Measurements from ENCODE around the gene USP44.

USP44 gene

DNA sequence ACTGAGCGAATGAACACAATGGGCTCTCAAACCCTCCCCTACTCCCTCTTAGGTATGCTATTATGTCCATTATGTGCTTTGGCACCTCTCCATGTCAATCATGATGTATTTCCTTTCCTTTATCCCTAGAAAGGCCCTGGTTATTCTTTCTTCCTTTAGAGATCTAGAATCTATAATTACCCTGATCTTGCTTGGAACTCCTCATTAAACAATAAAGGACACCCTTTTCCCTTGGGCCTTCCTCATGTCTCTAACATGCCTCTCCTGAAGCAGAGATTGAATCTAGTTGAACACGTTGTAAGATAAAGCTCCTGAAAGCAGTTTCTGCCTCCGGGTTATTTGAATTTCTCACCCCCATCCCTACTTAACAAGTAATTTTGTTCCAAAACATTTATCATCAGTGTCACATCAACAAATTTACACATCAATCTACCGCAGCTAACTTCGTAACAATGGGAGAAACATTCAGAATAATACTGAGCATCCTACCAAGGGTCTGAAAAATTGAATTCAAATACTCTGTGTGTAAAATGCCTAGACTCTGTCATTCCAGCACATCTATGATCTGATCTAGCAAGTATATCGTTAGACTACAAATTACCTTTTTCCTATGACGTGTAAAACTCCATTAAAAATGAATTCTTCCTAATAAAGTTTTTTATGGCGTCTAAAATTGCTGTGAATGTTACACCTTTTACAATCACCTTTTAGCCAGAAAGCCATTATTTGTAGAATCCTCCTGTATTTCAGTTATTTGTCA lies 5.4 kb downstream of the USP44 start:
- TF ChIP-seq, protein P1, sequence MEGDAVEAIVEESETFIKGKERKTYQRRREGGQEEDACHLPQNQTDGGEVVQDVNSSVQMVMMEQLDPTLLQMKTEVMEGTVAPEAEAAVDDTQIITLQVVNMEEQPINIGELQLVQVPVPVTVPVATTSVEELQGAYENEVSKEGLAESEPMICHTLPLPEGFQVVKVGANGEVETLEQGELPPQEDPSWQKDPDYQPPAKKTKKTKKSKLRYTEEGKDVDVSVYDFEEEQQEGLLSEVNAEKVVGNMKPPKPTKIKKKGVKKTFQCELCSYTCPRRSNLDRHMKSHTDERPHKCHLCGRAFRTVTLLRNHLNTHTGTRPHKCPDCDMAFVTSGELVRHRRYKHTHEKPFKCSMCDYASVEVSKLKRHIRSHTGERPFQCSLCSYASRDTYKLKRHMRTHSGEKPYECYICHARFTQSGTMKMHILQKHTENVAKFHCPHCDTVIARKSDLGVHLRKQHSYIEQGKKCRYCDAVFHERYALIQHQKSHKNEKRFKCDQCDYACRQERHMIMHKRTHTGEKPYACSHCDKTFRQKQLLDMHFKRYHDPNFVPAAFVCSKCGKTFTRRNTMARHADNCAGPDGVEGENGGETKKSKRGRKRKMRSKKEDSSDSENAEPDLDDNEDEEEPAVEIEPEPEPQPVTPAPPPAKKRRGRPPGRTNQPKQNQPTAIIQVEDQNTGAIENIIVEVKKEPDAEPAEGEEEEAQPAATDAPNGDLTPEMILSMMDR (IDR thresholded peaks at IDR 0.05) = no peak

- TF ChIP-seq, protein P1 (IDR thresholded peaks at IDR 0.05) = no peak
Measured at GRCh38 chr12:95545303-95545702, 6.0 kb downstream of the USP44 start.

- TF ChIP-seq, protein P1 (IDR thresholded peaks at IDR 0.05) = no peak
Measured at GRCh38 chr12:95544756-95545155, 6.5 kb downstream of the USP44 start.

DNA sequence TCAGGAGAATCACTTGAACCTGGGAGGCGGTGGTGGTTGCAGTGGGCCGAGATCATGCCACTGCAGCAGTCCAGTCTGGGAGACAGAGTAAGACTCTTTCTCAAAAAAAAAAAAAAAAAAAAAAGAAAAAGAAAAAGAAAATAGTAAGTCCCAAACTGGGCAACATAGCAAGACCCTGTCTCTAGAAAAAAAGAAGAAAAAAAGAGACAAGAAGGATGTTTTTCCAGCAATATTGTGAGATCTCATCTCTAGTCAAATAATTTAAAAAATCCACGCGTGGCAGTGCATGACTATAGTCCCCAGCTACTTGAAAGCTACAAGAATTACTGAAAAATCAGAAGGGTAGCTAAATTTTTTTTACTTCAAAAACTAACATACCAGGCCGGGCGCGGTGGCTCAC lies 8.0 kb downstream of the USP44 start:
- TF ChIP-seq, protein P1 (IDR thresholded peaks at IDR 0.05) = no peak

DNA sequence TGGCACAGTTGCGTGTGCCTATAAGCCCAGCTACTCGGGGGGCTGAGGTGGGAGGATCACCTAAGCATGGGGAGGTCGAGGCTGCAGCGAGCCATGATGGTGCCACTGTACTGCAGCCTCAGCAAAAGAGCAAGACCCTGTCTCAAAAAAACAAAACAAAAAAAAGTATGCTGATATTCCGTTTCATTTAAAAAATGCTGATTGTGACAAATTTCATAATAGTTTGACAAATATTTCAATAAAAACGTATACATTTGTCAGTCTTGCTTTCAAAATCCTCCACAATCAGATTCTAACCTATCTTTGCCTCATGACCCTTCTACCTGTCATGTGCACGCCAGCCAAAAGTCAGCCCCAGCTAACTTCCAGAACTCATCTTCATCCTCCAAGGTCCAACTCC lies 9.8 kb downstream of the USP44 start:
- TF ChIP-seq, protein P1 (IDR thresholded peaks at IDR 0.05) = no peak

DNA sequence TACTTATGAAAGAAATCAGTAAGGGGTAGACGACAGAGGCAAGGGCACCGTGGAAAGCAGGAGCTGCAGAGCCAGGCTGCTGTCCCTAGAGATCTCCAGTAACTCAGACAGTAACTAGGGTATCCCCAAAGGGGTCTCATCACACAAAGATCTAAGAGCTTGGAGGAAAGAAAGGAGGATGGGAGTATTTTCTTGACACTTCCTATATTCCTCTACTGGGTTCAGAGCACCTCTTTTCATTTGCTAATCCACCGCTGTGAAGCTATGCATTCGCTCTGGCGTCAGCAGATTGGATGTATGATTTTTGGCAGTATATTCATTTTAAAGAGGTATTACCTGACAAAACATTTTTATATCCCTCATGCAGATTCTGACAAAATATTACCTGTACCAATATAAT lies 12.6 kb downstream of the USP44 start:
- TF ChIP-seq, protein P1 (IDR thresholded peaks at IDR 0.05) = no peak

GRCh38 chr12:95538006-95538405 lies 13.3 kb downstream of the USP44 start:
- TF ChIP-seq, protein P1 (IDR thresholded peaks at IDR 0.05) = no peak

DNA sequence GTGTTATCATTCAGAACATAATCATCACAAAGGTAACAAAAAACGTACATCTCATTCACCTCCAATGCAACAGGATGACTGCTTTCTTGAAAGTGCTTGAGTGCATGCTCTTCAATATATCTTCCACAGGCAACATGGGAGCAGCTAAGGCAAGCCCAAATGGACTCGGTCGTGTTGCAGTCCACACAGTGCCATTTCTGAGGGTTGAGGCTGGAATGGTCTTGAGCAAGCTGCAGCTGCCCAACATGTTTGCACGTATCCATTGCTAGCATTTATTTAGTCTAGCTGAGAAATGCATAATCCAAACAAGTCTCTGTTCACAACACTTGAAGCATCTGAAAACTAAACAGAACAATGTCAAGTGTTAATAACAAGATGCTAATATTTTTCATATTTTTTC lies 17.3 kb downstream of the USP44 start:
- TF ChIP-seq, protein P1 (IDR thresholded peaks at IDR 0.05) = no peak

Measured in LNCAP (cell line).